ENCODE measurements around the gene CT55. TPM values are rescaled to one million over a fixed set of nuclear protein-coding genes. Genes with fewer than 3 reads are reported as not detected.

Gene CT55
- total RNA-seq, 1 experiment from 2014 or later = not detected

DNA sequence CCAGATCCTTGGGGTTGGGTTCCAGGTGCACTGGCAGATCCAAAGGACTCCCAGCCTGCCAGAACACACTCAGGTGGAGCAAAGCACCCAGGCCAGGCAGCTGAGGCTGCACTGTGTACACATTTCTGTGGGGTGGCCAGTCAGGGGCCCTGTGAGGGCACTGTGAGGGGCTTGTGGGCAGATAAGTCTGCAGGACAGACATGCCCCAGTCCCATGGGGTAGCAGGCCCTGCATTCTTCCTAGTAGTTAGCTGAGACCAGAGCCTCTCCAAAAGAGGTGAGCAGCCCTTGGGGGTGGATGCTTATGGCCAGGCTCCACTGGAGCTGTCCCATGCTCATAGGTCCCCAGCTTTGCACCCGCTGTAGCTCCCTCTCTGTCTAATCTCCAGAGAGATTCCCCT is 58.5 kb downstream of the CT55 start:
- no peak overlapping the region for H3K9ac ChIP-seq (ENCODE audit: low read length)
- H2AFZ ChIP-seq (ENCODE audit: low read length) = no peak overlapping the region
- no peak overlapping the region for H3K27ac ChIP-seq (ENCODE audit: low read length)
- no peaks in the 10 kb centered on the region for H4K20me1 ChIP-seq (ENCODE audit: insufficient read depth, low read depth, low read length)
- no peaks in the 10 kb centered on the region for H3K9me2 ChIP-seq (replicated peaks; ENCODE audit: insufficient read depth, low read length)
- H3K9me3 ChIP-seq (ENCODE audit: low read length) = no peaks in the 10 kb centered on the region
- H3K79me2 ChIP-seq (ENCODE audit: low read length) = no peaks in the 10 kb centered on the region
- H3K27me3 ChIP-seq (ENCODE audit: low read length) = no peaks in the 10 kb centered on the region
- H3K36me3 ChIP-seq (ENCODE audit: insufficient read depth, low read length) = no peaks in the 10 kb centered on the region
- peaks cover 9% of the 10 kb centered on the region for H3K4me1 ChIP-seq (ENCODE audit: low read length)
- no peak for DNase-seq
- no peak overlapping the region for H3K4me2 ChIP-seq (ENCODE audit: low read depth, low read length, poor library complexity, severe bottlenecking)
- H3K4me3 ChIP-seq (ENCODE audit: low read length) = no peak overlapping the region

DNA sequence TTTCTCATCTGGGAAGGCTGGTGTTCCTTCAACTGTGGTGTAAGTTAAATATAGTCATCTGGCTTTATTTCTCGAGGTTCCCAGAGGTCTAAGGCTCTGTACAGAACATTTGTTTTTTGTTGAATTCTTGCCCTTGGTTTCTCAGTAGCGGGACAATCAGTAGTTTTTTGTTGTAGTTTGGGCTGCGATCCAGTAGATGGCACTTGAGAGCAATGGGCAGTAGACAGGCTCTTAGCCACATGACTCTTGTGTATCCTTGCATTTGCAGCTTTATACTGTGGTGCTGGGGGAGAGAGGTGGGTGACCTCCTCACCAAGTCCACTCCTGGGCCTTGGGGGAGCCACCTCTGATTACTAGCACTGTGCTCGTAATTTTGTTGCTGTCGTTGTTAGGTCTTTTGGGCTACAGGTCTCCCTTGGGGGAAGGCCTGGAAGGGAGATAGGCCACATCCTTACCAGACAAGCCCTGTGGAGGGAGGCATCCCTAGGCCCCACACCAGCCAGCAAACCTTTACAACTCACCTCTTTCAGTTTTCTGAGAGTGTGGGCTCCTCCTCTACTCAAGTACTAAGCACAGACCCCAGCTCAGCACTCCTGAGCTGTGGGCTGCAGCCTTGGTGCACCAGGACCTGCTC is 59.0 kb downstream of the CT55 start:
- no peaks in the 10 kb centered on the region for H4K20me1 ChIP-seq (ENCODE audit: insufficient read depth, low read depth, low read length)
- no peak overlapping the region for H2AFZ ChIP-seq (ENCODE audit: low read length)

DNA sequence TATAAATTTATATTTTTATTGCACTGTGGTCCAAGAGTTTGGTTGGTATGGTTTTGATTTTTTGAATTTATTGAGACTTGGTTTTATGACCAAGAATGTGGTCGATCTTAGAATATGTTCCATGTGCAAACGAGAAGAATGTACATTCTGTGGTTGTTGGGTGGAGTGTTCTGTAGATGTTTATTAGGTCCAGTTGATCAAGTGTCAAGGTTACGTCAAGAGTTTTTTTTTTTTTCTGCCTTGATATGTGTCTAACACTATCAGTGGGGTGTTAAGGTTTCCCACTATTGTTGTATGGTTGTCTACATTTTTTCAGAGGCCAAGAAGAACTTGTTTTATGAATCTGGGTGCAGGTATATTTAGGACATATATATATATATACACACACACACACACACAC is 61.6 kb downstream of the CT55 start:
- H3K9me3 ChIP-seq (ENCODE audit: low read length) = no peaks in the 10 kb centered on the region
- no peaks in the 10 kb centered on the region for H3K79me2 ChIP-seq (ENCODE audit: low read length)
- H4K20me1 ChIP-seq (ENCODE audit: insufficient read depth, low read depth, low read length) = no peaks in the 10 kb centered on the region
- H3K4me2 ChIP-seq (ENCODE audit: low read depth, low read length, poor library complexity, severe bottlenecking) = no peak overlapping the region
- no peaks in the 10 kb centered on the region for H3K27me3 ChIP-seq (ENCODE audit: low read length)
- H3K9me2 ChIP-seq (replicated peaks; ENCODE audit: insufficient read depth, low read length) = no peaks in the 10 kb centered on the region
- H3K4me1 ChIP-seq (ENCODE audit: low read length) = peaks cover 9% of the 10 kb centered on the region
- DNase-seq = no peak
- no peak overlapping the region for H3K27ac ChIP-seq (ENCODE audit: low read length)
- H3K4me3 ChIP-seq (ENCODE audit: low read length) = no peak overlapping the region
- H3K9ac ChIP-seq (ENCODE audit: low read length) = no peak overlapping the region
- H2AFZ ChIP-seq (ENCODE audit: low read length) = no peak overlapping the region
- no peaks in the 10 kb centered on the region for H3K36me3 ChIP-seq (ENCODE audit: insufficient read depth, low read length)

More for the DNA sequence above, 59.0 kb downstream of the CT55 start:
- Histone ChIP-seq H3K9ac (ENCODE audit: low read length) (no peak overlapping the region), H3K27ac (ENCODE audit: low read length) (no peak overlapping the region), H3K27me3 (ENCODE audit: low read length) (no peaks in the 10 kb centered on the region), H3K4me1 (ENCODE audit: low read length) (peaks cover 9% of the 10 kb centered on the region), H3K36me3 (ENCODE audit: insufficient read depth, low read length) (no peaks in the 10 kb centered on the region), H3K4me2 (ENCODE audit: low read depth, low read length, poor library complexity, severe bottlenecking) (no peak overlapping the region), H3K79me2 (ENCODE audit: low read length) (no peaks in the 10 kb centered on the region), H3K4me3 (ENCODE audit: low read length) (no peak overlapping the region), H3K9me3 (ENCODE audit: low read length) (no peaks in the 10 kb centered on the region), H3K9me2 (replicated peaks; ENCODE audit: insufficient read depth, low read length) (no peaks in the 10 kb centered on the region)
- peak; percentile 78 for DNase-seq

Other genes with a start within 250 kb of the CT55 start
- gene SMIM10, start 180.4 kb downstream of the CT55 start, total RNA-seq (2014; rRNA removed; shearing (Covaris generic); ENCODE audit: low replicate concordance) = not detected in 2 replicates
- not detected in 2 replicates for gene RTL8B, start 148.9 kb downstream of the CT55 start, total RNA-seq (2014; rRNA removed; shearing (Covaris generic); ENCODE audit: low replicate concordance)
- gene RTL8C, start 139.0 kb downstream of the CT55 start, total RNA-seq (2014; rRNA removed; shearing (Covaris generic); ENCODE audit: low replicate concordance) = not detected in 2 replicates
- not detected in 2 replicates for gene RTL8A, start 119.3 kb downstream of the CT55 start, total RNA-seq (2014; rRNA removed; shearing (Covaris generic); ENCODE audit: low replicate concordance)
- gene SMIM10L2B, start 72.7 kb downstream of the CT55 start, total RNA-seq (2014; rRNA removed; shearing (Covaris generic); ENCODE audit: low replicate concordance) = not detected in 2 replicates
- not detected in 2 replicates for gene ETDB, start 50.9 kb downstream of the CT55 start, total RNA-seq (2014; rRNA removed; shearing (Covaris generic); ENCODE audit: low replicate concordance)
- not detected in 2 replicates for gene ETDA, start 80.7 kb upstream of the CT55 start, total RNA-seq (2014; rRNA removed; shearing (Covaris generic); ENCODE audit: low replicate concordance)
- gene ETDC, start 138.1 kb upstream of the CT55 start, total RNA-seq (2014; rRNA removed; shearing (Covaris generic); ENCODE audit: low replicate concordance) = not detected in 2 replicates
- 8.5 TPM in 2 replicates for gene ZNF75D, start 172.7 kb upstream of the CT55 start, total RNA-seq (2014; rRNA removed; shearing (Covaris generic); ENCODE audit: low replicate concordance)
- gene ZNF449, start 173.4 kb upstream of the CT55 start, total RNA-seq (2014; rRNA removed; shearing (Covaris generic); ENCODE audit: low replicate concordance) = 2.6 and 5.9 TPM in 2 replicates